Osteocyte (in vitro differentiated cells): ENCODE results near the gene LIMD2. TPM values are rescaled to one million over a fixed set of nuclear protein-coding genes. Genes with fewer than 3 reads are reported as not detected.

Experiments
- DNase-seq: peaks from one replicate; pipeline ENCODE4 v3.0.0; 2021; ENCODE audit warnings: mixed read lengths; ENCODE audit not compliant: unreplicated experiment; ENCODE audit errors: extremely low spot score
- H3K27ac Mint-ChIP-seq: one replicate; pipeline ENCODE4 v1.8.0; 2021; ENCODE audit warnings: mild to moderate bottlenecking, mixed read lengths; ENCODE audit not compliant: unreplicated experiment
- H3K27me3 Mint-ChIP-seq: one replicate; pipeline ENCODE4 v1.8.0; 2021; ENCODE audit warnings: mixed read lengths; ENCODE audit not compliant: unreplicated experiment
- H3K36me3 Mint-ChIP-seq: one replicate; pipeline ENCODE4 v1.8.0; 2021; ENCODE audit warnings: mixed read lengths; ENCODE audit not compliant: unreplicated experiment
- H3K4me1 Mint-ChIP-seq: one replicate; pipeline ENCODE4 v1.8.0; 2021; ENCODE audit warnings: mixed read lengths; ENCODE audit not compliant: unreplicated experiment
- H3K4me3 Mint-ChIP-seq: one replicate; pipeline ENCODE4 v1.8.0; 2021; ENCODE audit warnings: mild to moderate bottlenecking, moderate library complexity, mixed read lengths; ENCODE audit not compliant: unreplicated experiment
- H3K9me3 Mint-ChIP-seq: one replicate; pipeline ENCODE4 v1.8.0; 2021; ENCODE audit warnings: mixed read lengths; ENCODE audit not compliant: unreplicated experiment
- CTCF ChIP-seq: fragments of 200-600 bp; sonication (generic); IDR thresholded peaks from 2 replicates; pipeline ENCODE4 v1.5.0; 2021; ENCODE audit warnings: antibody characterized with exemption, mild to moderate bottlenecking, moderate library complexity
- total RNA-seq: library from RNA; stranded (reverse); gene quantifications from 2 replicates; pipeline ENCODE4 v1.2.1, GENCODE V29; 2021

The LIMD2 gene
- total RNA-seq, 1 donor from 2014 or later: 52.6 TPM

DNA sequence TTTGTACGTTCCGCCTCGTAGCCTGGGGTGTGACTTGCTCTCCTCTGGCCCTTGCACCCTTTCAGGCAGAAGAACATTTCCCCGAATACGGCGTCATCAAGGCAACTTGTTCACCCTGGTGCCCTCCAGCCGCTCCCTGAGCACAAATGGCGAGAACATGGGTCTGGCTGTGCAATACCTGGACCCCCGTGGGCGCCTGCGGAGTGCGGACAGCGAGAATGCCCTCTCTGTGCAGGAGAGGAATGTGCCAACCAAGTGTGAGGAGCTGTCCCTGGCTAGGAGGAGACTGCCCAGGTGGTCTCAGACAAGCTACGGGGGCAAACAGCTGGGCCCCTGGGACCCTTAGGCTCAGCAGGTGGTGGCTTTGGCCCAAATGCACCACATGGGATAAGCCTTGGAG lies 10.4 kb downstream of the LIMD2 start:
- DNase-seq: no peak
- Mint-ChIP-seq H3K27me3 (no peaks in the 10 kb centered on the region), H3K4me1 (peaks cover 7% of the 10 kb centered on the region), H3K27ac (no peak overlapping the region), H3K36me3 (peaks cover 25% of the 10 kb centered on the region), H3K9me3 (no peaks in the 10 kb centered on the region), H3K4me3 (no peak overlapping the region)
- TF ChIP-seq CTCF: no peak

DNA sequence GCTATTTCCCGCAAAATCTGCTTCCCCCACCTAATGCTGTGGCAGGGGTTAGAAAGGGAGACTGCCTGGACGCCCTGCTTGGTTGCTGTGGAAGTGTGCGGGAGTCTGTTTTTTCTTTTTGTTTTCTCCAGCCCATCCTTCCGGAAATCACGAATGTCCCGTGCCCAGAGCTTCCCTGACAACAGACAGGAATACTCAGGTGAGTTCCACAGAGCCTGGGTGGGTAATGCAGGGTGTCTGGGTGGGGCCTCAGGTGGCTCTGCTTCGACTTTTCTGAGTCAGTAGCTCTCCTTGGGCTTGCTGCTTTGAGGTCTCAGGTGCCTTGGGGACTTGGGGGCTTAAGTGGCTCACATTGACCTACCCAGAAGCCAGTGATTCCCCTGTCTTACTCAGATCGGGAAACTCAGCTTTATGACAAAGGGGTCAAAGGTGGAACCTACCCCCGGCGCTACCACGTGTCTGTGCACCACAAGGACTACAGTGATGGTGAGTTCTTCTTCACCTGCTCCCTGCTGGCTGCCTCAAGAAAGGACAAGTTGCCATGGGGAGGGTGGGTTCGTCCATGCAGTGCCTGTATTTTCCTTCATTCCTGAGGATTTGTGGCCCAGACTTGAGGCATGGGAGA lies 11.4 kb downstream of the LIMD2 start:
- Mint-ChIP-seq H3K4me3 (no peak overlapping the region), H3K9me3 (no peaks in the 10 kb centered on the region), H3K27ac (no peak overlapping the region), H3K27me3 (no peaks in the 10 kb centered on the region), H3K36me3 (peaks cover 25% of the 10 kb centered on the region), H3K4me1 (peaks cover 4% of the 10 kb centered on the region)
- DNase-seq: no peak
- TF ChIP-seq CTCF: no peak

DNA sequence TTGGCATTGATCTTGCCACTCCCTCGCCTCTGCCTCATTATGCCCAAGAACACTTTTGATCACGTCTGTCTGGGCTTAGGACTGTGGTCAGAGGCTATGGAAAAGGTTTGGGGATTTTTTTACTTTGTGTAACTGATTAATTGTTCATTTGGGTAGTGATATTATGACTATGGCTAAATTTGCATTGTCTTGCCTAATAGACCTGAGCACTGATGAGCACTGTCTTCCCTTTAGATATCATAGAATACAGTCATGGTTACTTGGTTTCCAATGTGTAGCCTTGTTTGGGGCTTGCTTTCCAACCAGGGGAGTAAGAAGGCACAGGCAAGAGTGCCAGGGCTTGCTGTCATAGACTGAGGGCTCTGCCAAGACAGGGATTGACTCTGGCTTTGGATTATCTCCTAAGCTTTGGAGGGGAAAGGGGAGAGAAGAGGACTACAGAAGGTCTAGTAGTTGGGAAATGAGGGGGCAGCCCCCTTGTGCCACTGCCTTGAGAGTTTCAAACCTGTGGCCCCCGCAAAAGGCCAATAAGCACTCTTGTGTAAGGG lies 13.7 kb downstream of the LIMD2 start:
- H3K27ac Mint-ChIP-seq: no peak overlapping the region
- no peaks in the 10 kb centered on the region for H3K9me3 Mint-ChIP-seq
- TF ChIP-seq CTCF: no peak
- no peaks in the 10 kb centered on the region for H3K27me3 Mint-ChIP-seq
- no peak for DNase-seq
- H3K36me3 Mint-ChIP-seq: peaks cover 33% of the 10 kb centered on the region
- peaks cover 8% of the 10 kb centered on the region for H3K4me1 Mint-ChIP-seq
- H3K4me3 Mint-ChIP-seq: no peak overlapping the region

GRCh38 chr17:63685578-63685977 lies 14.3 kb downstream of the LIMD2 start:
- DNase-seq: no peak
- Mint-ChIP-seq H3K9me3 (no peaks in the 10 kb centered on the region), H3K27me3 (no peaks in the 10 kb centered on the region), H3K36me3 (peaks cover 31% of the 10 kb centered on the region), H3K4me3 (no peak overlapping the region), H3K27ac (no peak overlapping the region), H3K4me1 (peaks cover 13% of the 10 kb centered on the region)
- TF ChIP-seq CTCF: no peak

- Mint-ChIP-seq H3K9me3 (no peaks in the 10 kb centered on the region), H3K27ac (no peak overlapping the region), H3K4me3 (no peak overlapping the region), H3K36me3 (peaks cover 30% of the 10 kb centered on the region), H3K27me3 (no peaks in the 10 kb centered on the region), H3K4me1 (peaks cover 13% of the 10 kb centered on the region)
- DNase-seq: no peak
- TF ChIP-seq CTCF: no peak
These were observed 14.9 kb downstream of the LIMD2 start for GRCh38 chr17:63685041-63685440.
